Esophagus muscularis mucosa (tissue), 4 donors: ENCODE data around the gene SETBP1. TPM values are rescaled to one million over a fixed set of nuclear protein-coding genes. Genes with fewer than 3 reads are reported as not detected.
A peak's percentile ranks its signal among the peaks of the same experiment; 100 is the strongest.

Experiments
- DNase-seq: peaks from one replicate; pipeline ENCODE4 v3.0.0-alpha.2; 2017; ENCODE audit errors: extremely low spot score
- H3K27ac ChIP-seq, 4 donors: fragments of 200-600 bp; sonication (generic); replicated peaks in 1 of 4; 1 replicate in 3 of 4; 2 replicates in 1 of 4; pipeline ENCODE4 v1.5.1; 2016 to 2019; ENCODE audit warnings: mild to moderate bottlenecking in 1 of 4
- H3K27me3 ChIP-seq, 4 donors: fragments of 200-600 bp; sonication (generic); one replicate each; pipeline versions ENCODE4 v1.5.1 to v1.6.0; 2016 to 2019
- H3K36me3 ChIP-seq, 4 donors: fragments of 200-600 bp; sonication (generic); one replicate each; pipeline ENCODE4 v1.5.1; 2016 to 2019
- H3K4me1 ChIP-seq, 4 donors: fragments of 200-600 bp; sonication (generic); one replicate each; pipeline ENCODE4 v1.5.1; 2016 to 2019
- H3K4me3 ChIP-seq, 4 donors: fragments of 200-600 bp; sonication (generic); 1 replicate in 2 of 4; 2 replicates in 2 of 4; pipeline ENCODE4 v1.5.1; 2016 to 2019; ENCODE audit warnings: mild to moderate bottlenecking in 4 of 4, moderate library complexity in 1 of 4
- H3K9me3 ChIP-seq, 4 donors: fragments of 200-600 bp; sonication (generic); 1 replicate in 3 of 4; 2 replicates in 1 of 4; pipeline ENCODE4 v1.5.1; 2016 to 2019
- EP300 ChIP-seq: sonication (generic); formaldehyde crosslinking; IDR thresholded peaks from one replicate; pipeline ENCODE4 v1.6.1; 2017; ENCODE audit warnings: antibody characterized with exemption
- POLR2A ChIP-seq: fragments of 450-650 bp; IDR thresholded peaks from one replicate; pipeline ENCODE4 v1.6.1; 2017; ENCODE audit warnings: antibody characterized with exemption, moderate library complexity, mild to moderate bottlenecking, low read depth
- POLR2AphosphoS5 ChIP-seq, 2 donors: sonication (generic); formaldehyde crosslinking; IDR thresholded peaks; one replicate each; pipeline ENCODE4 v1.6.1; 2017; ENCODE audit warnings: antibody characterized with exemption in 2 of 2
- WGBS: methylation state at CpG from one replicate; pipeline ENCODE4 v1.1.5; 2018; 5-methylcytosine and 5-hydroxymethylcytosine counted together
- intact Hi-C: fragments of 100-400 bp; cut with DNase I; formaldehyde crosslinking; loops from one replicate; pipeline ENCODE4 v1.15.1; 2023
- total RNA-seq, 4 donors: library from RNA; depleted of rRNA; stranded (reverse); fragments of >200 nt; gene quantifications; one replicate each; pipeline versions ENCODE4 v1.1.0 to v1.2.1, GENCODE V29; 2016
- TF ChIP-seq, protein P1 (sequence below), 3 experiments: fragments of 200-600 bp in 2 of 3; fragments of 450-650 bp in 1 of 3; sonication (generic) in 2 of 3; IDR thresholded peaks; one replicate each; pipeline ENCODE4 v1.5.1; 2017 to 2019; ENCODE audit warnings: antibody characterized with exemption in 3 of 3, mild to moderate bottlenecking in 2 of 3, moderate library complexity in 1 of 3

Gene SETBP1
- total RNA-seq, 4 donors from 2014 or later = 40.9 to 86.5 (median 65.1) TPM

DNA sequence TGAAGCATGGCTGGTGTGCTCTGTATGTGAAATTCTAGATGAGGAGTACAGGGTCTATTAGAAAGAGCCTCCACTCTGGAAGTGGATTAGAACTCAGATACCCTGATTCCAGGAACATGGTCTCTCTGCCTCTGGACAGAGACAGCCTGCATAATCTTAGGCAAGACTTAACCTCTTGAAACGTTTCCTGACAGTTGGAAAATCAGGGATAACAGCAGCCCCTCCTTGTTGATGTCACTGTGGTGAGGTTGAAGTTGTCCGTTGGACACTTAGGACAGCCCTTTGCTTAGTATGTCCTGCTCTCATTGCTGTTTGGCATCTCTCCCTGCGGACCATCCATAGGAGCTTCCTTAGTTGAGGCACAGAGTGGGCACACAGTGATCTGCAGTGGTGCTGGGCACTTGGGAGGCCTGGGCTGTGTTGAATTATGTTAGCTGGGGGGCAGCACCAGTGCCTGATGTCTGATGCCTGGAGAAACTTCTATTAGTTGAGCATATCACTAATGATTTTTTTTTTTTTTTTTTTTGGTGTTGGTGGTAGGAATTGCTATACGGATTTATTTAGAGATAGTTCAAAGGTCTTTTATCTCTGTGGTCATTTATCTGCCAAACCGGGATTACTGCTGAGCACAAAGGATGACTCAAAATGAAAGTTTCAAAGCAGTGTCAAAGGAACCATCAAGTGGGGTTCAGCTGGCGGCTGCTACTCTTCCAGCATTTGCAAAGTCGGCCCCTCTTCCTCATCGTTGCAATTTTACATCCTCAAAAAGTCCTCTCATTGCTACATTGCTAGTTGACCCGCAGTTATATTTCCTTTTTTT lies 28.8 kb downstream of the SETBP1 start:
- DNase-seq = no peak
- H3K4me1 ChIP-seq = peaks cover 17 to 69% (median 64%) of the 10 kb centered on the region in 4 donors
- peak overlapping the region in 1 of 4 donors; percentile 2 for H3K4me3 ChIP-seq
- WGBS = 59% methylated on average over 9 of the region's 9 CpGs
- no peaks in the 10 kb centered on the region for H3K27me3 ChIP-seq
- peak overlapping the region; percentile 67 to 78 (median 74) for H3K27ac ChIP-seq
- H3K9me3 ChIP-seq = no peaks in the 10 kb centered on the region
- H3K36me3 ChIP-seq = peaks cover 0 to 8% (median 4%) of the 10 kb centered on the region in 4 donors
- TF ChIP-seq EP300 (no peak), POLR2AphosphoS5 (IDR thresholded peaks at IDR 0.05) (no peak), POLR2A (no peak)
- TF ChIP-seq, protein P1, sequence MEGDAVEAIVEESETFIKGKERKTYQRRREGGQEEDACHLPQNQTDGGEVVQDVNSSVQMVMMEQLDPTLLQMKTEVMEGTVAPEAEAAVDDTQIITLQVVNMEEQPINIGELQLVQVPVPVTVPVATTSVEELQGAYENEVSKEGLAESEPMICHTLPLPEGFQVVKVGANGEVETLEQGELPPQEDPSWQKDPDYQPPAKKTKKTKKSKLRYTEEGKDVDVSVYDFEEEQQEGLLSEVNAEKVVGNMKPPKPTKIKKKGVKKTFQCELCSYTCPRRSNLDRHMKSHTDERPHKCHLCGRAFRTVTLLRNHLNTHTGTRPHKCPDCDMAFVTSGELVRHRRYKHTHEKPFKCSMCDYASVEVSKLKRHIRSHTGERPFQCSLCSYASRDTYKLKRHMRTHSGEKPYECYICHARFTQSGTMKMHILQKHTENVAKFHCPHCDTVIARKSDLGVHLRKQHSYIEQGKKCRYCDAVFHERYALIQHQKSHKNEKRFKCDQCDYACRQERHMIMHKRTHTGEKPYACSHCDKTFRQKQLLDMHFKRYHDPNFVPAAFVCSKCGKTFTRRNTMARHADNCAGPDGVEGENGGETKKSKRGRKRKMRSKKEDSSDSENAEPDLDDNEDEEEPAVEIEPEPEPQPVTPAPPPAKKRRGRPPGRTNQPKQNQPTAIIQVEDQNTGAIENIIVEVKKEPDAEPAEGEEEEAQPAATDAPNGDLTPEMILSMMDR (IDR thresholded peaks at IDR 0.05) = no peak
- intact Hi-C loops = no loop called here

DNA sequence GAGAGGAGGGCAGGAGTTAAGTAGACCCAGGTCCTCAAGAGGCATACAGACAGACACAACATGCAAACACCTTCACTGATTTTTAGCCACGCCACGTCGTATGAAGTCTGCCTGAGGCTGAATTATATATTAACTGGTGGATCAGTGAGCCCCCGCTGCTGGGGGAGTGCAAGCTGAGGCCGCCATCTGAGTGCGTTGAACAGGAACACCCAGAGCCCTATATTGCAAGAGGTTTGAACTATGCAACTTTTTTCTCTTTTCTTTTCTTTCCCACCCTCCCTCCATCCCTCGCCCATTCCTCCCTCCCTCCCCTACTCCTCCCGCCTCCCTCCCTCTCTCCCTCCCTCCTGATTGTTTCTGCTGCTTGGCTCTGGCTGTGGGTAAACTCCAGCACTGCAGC lies 30.2 kb downstream of the SETBP1 start:
- TF ChIP-seq POLR2A (no peak), EP300 (no peak), POLR2AphosphoS5 (IDR thresholded peaks at IDR 0.05) (no peak)
- TF ChIP-seq, protein P1 (IDR thresholded peaks at IDR 0.05) = no peak
- Histone ChIP-seq H3K27me3 (no peaks in the 10 kb centered on the region), H3K9me3 (no peaks in the 10 kb centered on the region), H3K36me3 (peaks cover 0 to 8% (median 4%) of the 10 kb centered on the region in 4 donors), H3K4me3 (no peak overlapping the region), H3K27ac (no peak overlapping the region), H3K4me1 (peaks cover 27 to 69% (median 67%) of the 10 kb centered on the region in 4 donors)
- no peak for DNase-seq
- intact Hi-C loops = no loop called here
- 90% methylated on average over 8 of the region's 8 CpGs for WGBS

DNA sequence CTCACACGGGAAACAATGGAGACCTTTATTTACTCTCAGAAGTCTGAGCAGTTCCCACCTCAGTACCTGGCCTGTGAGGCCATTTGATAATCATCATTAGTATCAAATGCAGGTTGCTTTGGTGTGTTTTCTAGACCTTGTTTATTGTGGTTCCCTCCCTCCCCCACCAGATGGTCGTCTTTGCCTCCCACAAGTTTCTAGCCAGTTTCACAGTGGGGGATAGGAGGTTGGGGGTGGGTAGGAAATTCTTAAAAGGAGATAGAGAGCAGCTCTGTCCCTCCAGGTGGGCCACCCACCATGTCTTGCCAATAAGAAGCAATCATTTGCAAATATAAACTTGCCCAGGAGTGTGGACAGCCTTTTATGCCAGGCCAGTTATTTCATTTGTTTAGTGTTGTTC lies 31.3 kb downstream of the SETBP1 start:
- H3K4me1 ChIP-seq = peaks cover 29 to 72% (median 67%) of the 10 kb centered on the region in 4 donors
- intact Hi-C loops = no loop called here
- H3K9me3 ChIP-seq = no peaks in the 10 kb centered on the region
- WGBS = 89% methylated on average over 2 of the region's 2 CpGs
- H3K27me3 ChIP-seq = no peaks in the 10 kb centered on the region
- H3K27ac ChIP-seq = no peak overlapping the region
- DNase-seq = no peak
- no peak overlapping the region for H3K4me3 ChIP-seq
- peaks cover 0 to 8% (median 3%) of the 10 kb centered on the region in 4 donors for H3K36me3 ChIP-seq
- TF ChIP-seq, protein P1 (IDR thresholded peaks at IDR 0.05) = no peak
- TF ChIP-seq EP300 (no peak), POLR2A (no peak), POLR2AphosphoS5 (IDR thresholded peaks at IDR 0.05) (no peak)

DNA sequence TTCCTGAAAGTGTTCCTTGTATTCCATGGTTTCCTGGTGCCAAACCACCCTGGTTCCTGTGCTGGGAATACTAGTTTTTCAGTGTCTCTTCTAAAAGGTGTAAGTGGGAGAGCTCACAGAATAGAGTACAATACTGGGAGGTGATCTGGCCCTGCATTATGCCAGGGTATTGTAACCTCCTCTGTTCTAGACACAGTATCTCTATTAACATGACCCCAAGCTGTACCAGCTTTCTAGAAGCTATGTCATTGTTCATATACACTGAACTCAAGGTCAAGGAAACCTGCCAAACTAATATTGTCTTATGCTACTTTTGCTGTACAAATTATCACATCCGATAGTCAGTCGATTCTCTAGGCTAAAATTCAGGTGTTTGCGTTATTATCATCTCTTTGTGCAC lies 32.7 kb downstream of the SETBP1 start:
- WGBS = 98% methylated on average over 3 of the region's 3 CpGs

More for the DNA sequence above, 32.7 kb downstream of the SETBP1 start:
- intact Hi-C loops = no loop called here
- Histone ChIP-seq H3K27me3 (no peaks in the 10 kb centered on the region), H3K36me3 (peaks cover 0 to 8% (median 2%) of the 10 kb centered on the region in 4 donors), H3K27ac (no peak overlapping the region), H3K4me3 (no peak overlapping the region), H3K9me3 (no peaks in the 10 kb centered on the region), H3K4me1 (peaks cover 23 to 66% (median 55%) of the 10 kb centered on the region in 4 donors)
- TF ChIP-seq EP300 (no peak), POLR2AphosphoS5 (IDR thresholded peaks at IDR 0.05) (no peak), POLR2A (no peak)
- TF ChIP-seq, protein P1 (IDR thresholded peaks at IDR 0.05) = no peak
- DNase-seq = no peak
